ENCODE results near the gene DNAH8.

- TF ChIP-seq CTCF (IDR thresholded peaks at IDR 0.05): no peak
- no peak for TF ChIP-seq EP300 (IDR thresholded peaks at IDR 0.05)
- TF ChIP-seq POLR2A (IDR thresholded peaks at IDR 0.05): no peak
These were observed 186.9 kb downstream of the DNAH8 start for GRCh38 chr6:38901802-38902522.

Measured in tibial nerve (tissue), 4 donors.